Activated CD8-positive, alpha-beta memory T cell treated with anti-CD3 and anti-CD28 coated beads, Interleukin-2, amount 50 U/mL, for 24 hours (primary cell): ENCODE data around the gene DHX34.
"Not testable (repeated sequence)": the region's sequence is repeated elsewhere in the genome, so short reads cannot be mapped to it uniquely, and the experiment has no call there.

Experiments used
- DNase-seq: peaks from one replicate; pipeline ENCODE4 v3.0.0-alpha.2; 2020; ENCODE audit errors: extremely low read depth

The DHX34 gene, protein sequence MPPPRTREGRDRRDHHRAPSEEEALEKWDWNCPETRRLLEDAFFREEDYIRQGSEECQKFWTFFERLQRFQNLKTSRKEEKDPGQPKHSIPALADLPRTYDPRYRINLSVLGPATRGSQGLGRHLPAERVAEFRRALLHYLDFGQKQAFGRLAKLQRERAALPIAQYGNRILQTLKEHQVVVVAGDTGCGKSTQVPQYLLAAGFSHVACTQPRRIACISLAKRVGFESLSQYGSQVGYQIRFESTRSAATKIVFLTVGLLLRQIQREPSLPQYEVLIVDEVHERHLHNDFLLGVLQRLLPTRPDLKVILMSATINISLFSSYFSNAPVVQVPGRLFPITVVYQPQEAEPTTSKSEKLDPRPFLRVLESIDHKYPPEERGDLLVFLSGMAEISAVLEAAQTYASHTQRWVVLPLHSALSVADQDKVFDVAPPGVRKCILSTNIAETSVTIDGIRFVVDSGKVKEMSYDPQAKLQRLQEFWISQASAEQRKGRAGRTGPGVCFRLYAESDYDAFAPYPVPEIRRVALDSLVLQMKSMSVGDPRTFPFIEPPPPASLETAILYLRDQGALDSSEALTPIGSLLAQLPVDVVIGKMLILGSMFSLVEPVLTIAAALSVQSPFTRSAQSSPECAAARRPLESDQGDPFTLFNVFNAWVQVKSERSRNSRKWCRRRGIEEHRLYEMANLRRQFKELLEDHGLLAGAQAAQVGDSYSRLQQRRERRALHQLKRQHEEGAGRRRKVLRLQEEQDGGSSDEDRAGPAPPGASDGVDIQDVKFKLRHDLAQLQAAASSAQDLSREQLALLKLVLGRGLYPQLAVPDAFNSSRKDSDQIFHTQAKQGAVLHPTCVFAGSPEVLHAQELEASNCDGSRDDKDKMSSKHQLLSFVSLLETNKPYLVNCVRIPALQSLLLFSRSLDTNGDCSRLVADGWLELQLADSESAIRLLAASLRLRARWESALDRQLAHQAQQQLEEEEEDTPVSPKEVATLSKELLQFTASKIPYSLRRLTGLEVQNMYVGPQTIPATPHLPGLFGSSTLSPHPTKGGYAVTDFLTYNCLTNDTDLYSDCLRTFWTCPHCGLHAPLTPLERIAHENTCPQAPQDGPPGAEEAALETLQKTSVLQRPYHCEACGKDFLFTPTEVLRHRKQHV

GRCh38 chr19:47348819-47349795, at the start of gene DHX34:
DHX34 (plus strand) TSS chr19:47349315; CDS start chr19:47353031, 3,716 bp downstream.
- peak; percentile 96 for DNase-seq

DNA sequence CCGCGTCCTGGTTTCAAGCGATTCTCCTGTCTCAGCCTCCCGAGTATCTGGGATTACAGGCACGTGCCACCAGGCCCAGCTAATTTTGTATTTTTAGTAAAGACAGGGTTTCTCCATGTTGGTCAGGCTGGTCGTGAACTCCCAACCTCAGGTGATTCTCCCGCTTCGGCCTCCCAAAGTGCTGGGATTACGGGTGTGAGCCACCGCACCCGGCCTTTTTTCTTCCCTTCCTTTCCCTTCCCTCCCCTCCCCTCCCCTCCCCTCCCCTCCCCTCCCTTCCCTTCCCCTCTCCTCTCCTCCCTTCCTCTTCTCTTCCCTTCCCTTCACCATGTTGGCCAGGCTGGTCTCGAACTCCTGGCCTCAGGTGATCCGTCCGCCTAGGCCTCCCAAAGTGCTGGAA, 48.2 kb upstream of the DHX34 start:
- not testable (repeated sequence) for DNase-seq

DNA sequence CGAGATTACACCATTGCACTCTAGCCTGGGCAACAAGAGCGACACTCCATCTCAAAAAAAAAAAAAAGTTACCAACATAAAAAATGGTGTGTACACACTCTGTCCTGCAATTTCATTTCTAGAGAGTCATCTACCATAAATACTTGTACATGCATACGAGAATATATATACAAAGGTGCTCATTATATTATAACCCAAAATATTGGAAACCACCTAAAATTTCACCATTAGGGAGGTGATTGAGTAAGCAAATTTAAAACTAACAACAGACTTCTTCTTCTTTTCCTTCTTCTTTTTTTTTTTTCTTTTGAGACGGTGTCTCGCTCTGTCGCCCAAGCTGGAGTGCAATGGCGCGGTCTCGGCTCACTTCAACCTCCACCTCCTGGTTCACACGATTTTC, 46.9 kb upstream of the DHX34 start:
- DNase-seq = no peak

GRCh38 chr19:47303966-47304365, 45.1 kb upstream of the DHX34 start:
- no peak for DNase-seq

DNA sequence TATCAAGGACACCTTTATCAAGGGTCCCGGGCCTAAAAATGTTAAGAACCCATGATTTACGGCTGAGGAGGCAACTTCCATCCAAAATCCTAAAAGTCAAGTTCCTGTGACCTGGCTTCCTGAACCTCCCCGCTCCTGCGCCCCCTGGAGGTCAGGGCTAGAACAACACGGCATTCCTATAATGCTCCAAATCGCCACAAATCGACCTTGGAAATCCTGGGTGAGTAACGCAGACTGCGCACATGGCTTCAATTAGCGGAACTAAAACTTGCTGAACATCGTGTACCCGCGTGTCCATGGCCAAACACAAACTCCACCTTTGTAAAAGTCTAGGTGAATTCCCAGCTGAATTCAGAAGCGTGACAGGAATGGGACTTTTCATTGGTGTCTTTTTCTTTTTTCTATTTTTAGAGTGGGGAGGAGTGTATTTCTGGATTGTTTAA, 43.8 kb upstream of the DHX34 start:
- DNase-seq = peak; percentile 13

- DNase-seq = no peak
Measured at GRCh38 chr19:47306303-47306702, 42.8 kb upstream of the DHX34 start.

GRCh38 chr19:47309038-47309437, 40.1 kb upstream of the DHX34 start:
- no peak for DNase-seq

DNA sequence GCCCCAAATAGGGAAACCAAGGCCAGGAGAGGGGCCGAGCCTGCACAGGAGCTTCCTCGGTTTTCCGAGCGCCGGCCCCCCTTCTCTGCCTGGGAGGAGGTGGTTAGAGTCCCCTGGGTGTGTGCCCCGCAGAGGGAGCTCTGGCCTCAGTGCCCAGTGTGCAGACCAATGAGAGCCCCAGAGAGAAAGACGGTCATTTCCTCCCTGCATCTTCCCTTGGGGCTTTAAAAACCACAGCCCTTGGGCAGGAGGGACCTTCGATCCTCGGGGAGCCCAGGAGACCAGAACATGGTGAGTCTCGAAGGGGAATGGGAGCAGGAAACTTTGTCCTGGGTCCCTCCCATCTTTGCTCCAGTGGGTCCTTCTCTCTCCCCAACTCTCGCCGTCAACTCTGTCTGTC, 39.5 kb upstream of the DHX34 start, which contains the start of gene C5AR1:
C5AR1 (plus strand) TSS at position 254 of the 400 bp plus-strand sequence; CDS start at position 289, 35 bp downstream.
- DNase-seq = no peak

DNA sequence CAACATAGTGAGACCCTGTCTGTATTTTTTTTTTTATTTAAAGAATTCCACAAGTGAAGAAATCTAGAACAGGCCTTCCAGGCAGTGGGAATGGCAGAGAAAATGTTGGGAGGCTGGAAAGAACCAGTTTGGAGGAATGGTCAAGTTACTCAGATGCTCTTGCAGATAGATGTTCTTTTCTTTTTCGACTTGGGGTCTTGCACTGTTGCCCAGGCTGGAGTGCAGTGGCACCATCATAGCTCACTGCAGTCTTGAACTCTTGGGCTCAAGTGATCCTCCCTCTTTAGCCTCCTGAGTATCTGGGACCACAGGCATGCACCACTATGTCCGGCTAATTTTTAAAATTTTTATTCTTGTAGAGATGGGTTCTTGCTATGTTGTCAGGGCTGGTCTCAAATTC, 38.8 kb upstream of the DHX34 start:
- no peak for DNase-seq

- DNase-seq = no peak
Measured at GRCh38 chr19:47310819-47311218, 38.3 kb upstream of the DHX34 start.

GRCh38 chr19:47312366-47313006, 36.6 kb upstream of the DHX34 start:
- DNase-seq = no peak

DNA sequence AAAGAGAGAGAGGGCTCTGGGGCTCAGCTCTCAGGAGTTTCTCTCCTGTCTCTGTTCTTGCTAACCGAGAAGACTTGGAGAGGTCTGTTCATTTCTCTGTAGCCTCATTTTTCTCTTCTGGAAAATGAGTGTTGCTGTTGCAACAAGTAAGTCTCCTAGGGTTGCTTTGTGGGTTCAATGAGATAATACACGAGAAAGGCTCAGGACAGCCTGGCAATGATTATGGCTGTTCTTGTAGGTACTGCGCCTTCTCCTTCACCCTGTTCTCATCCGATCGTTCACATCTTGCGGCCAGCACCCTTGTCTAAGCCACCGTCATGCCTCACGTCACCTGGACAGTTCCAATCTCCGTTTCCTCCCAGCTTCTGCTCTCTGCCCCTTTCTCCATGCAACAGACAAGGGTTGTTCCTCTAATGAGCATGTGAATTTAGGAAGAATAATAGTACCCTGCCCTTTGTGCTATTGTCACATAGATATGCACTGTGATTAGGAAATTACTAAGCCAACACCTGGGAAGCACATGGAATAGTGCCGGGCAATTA, 35.3 kb upstream of the DHX34 start:
- DNase-seq = no peak

- no peak for DNase-seq
Measured at GRCh38 chr19:47315125-47315821, 33.8 kb upstream of the DHX34 start.

GRCh38 chr19:47316513-47316912, 32.6 kb upstream of the DHX34 start:
- DNase-seq = no peak

GRCh38 chr19:47319923-47320871, 28.9 kb upstream of the DHX34 start:
- no peak for DNase-seq

DNA sequence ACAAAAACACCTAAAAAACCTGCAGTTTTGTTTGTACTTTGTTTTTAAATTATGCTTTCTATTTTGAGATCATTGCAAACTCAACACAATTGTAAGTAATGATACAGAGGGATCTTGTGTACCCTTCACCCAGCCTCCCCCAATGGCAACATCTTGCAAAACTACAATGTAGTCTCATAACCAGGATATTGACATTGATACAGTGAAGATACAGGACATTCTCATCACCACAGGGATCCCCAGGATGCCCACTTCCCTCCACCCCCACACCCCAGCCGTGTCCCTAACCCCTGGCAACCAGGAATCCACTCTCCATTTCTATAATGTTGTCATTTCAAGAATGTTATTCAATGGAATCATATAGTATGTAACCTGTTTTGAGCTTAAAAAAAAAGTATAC, 27.5 kb upstream of the DHX34 start:
- no peak for DNase-seq

GRCh38 chr19:47322058-47322457, 27.1 kb upstream of the DHX34 start:
- DNase-seq = no peak

- DNase-seq = no peak
Measured at GRCh38 chr19:47323409-47323808, 25.7 kb upstream of the DHX34 start.
